Psoas muscle (tissue), 8 donors: ENCODE results near the gene UPK1A. TPM values are rescaled to one million over a fixed set of nuclear protein-coding genes. Genes with fewer than 3 reads are reported as not detected.
"Not testable (repeated sequence)": the region's sequence is repeated elsewhere in the genome, so short reads cannot be mapped to it uniquely, and the experiment has no call there.

ENCODE experiments used
- ATAC-seq, 4 donors: fragments of 200-7000 bp; cut with Tn5 transposase; one replicate each; pipeline ENCODE4 v1.9.1; 2020; ENCODE audit warnings: moderate library complexity in 3 of 4, mild to moderate bottlenecking in 2 of 4
- DNase-seq, 2 donors: peaks; one replicate each; pipeline ENCODE4 v3.0.0-alpha.2; 2020
- H3K27ac ChIP-seq: fragments of 200-600 bp; one replicate; pipeline ENCODE4 v1.8.0; 2022
- H3K27me3 ChIP-seq, 3 donors: fragments of 200-600 bp in 1 of 3; one replicate each; pipeline versions ENCODE4 v1.6.1 to v1.8.0; 2013 to 2022; ENCODE audit warnings: low read length in 2 of 3, mild to moderate bottlenecking in 2 of 3, moderate library complexity in 1 of 3; ENCODE audit not compliant: insufficient read depth in 3 of 3
- H3K36me3 ChIP-seq, 2 donors: fragments of 200-600 bp in 1 of 2; one replicate each; pipeline versions ENCODE4 v1.6.1 to v1.8.0; 2013 to 2022; ENCODE audit warnings: low read depth in 1 of 2, mild to moderate bottlenecking in 1 of 2, moderate library complexity in 1 of 2; ENCODE audit not compliant: insufficient read depth in 1 of 2
- H3K4me1 ChIP-seq: fragments of 200-600 bp; one replicate; pipeline ENCODE4 v1.8.0; 2022
- H3K4me3 ChIP-seq: fragments of 200-600 bp; one replicate; pipeline ENCODE4 v1.8.0; 2022; ENCODE audit warnings: mild to moderate bottlenecking
- H3K9me3 ChIP-seq: fragments of 200-600 bp; one replicate; pipeline ENCODE4 v1.8.0; 2022
- CTCF ChIP-seq: fragments of 200-600 bp; IDR thresholded peaks from one replicate; pipeline ENCODE4 v1.8.0; 2022; ENCODE audit warnings: antibody characterized with exemption
- WGBS, 3 donors: extraction: QIAGEN DNeasy Blood & Tissue Kit; methylation state at CpG; one replicate each; pipeline versions ENCODE4 v1.1.6 to v1.1.7; 2013; 5-methylcytosine and 5-hydroxymethylcytosine counted together
- intact Hi-C, 2 donors: fragments of 100-400 bp; cut with DNase I; formaldehyde crosslinking; loops; one replicate each; pipeline versions ENCODE4 v1.11.0 to v1.14.2; 2022
- polyA plus RNA-seq, 3 donors: library from polyadenylated mRNA; stranded (reverse); fragments of 200-250 nt; gene quantifications; one replicate each; pipeline ENCODE4 v1.2.3, GENCODE V29; 2013
- total RNA-seq, 4 donors: library from RNA; stranded (reverse); fragmentation: NEBNext Ultra II Directional in 2 of 4; extraction: Animal tissue kit (Norgen Biotek cat#: 25700) in 2 of 4; gene quantifications; one replicate each; pipeline versions ENCODE4 v1.2.1 to v1.2.4, GENCODE V29; 2021 to 2023
- donor health status: healthy with polysubstance abuse.
- donor health status: DM: no; HTN: no; CAD: no; lungs with moderate emphysema.
- donor health status: Bipolar disorder and iron deficiency.
- donor health status: healthy.
- donor health status: DM: yes; HTN: yes; CAD: no.
- donor health status: DM: no; HTN: no; CAD: no.
- donor health status: DM: no; HTN: no; CAD: no.
- donor health status: DM: yes; HTN: yes; CAD: no.

UPK1A gene
- total and polyA plus RNA-seq, 7 donors, result 0.17 to 0.31 (median 0.24) TPM; not detected in 4

DNA sequence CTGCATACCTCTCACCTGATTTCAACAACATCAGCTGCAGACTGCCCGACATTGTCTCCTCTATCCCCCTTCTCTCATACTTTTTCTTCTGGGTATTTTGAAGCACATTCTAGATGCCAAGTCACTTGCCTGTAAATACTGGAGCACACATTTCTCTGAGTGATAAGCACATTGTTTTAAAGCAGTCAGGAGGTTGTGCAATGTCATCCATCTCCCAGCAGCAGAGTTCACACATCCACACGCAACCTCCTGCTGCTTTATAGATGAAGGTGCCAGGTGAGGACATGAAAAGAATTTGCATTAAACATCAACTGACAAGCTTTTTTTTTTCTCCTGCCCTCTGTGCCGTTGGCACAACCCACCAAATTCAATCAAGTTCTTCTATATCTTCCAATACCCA, 5.5 kb downstream of the UPK1A start:
- Histone ChIP-seq H3K9me3 (no peaks in the 10 kb centered on the region), H3K27me3 (peaks cover 0 to 34% (median 8%) of the 10 kb centered on the region in 3 donors), H3K4me3 (no peak overlapping the region), H3K27ac (no peak overlapping the region), H3K36me3 (no peaks in the 10 kb centered on the region), H3K4me1 (no peaks in the 10 kb centered on the region)
- DNase-seq (no peak), ATAC-seq (no peak)
- WGBS, 3 donors, result 50 to 56% (median 52%) methylated on average over 3 of the region's 3 CpGs
- TF ChIP-seq CTCF, result no peak
- intact Hi-C loops, result no loop called here

- ATAC-seq, result peak in 1 of 4 donors; percentile 44
- TF ChIP-seq CTCF, result no peak
- intact Hi-C loops, result no loop called here
- Histone ChIP-seq H3K27me3 (peaks cover 0 to 34% (median 8%) of the 10 kb centered on the region in 3 donors), H3K4me3 (peak overlapping the region; percentile 49), H3K27ac (no peak overlapping the region), H3K4me1 (no peaks in the 10 kb centered on the region), H3K9me3 (no peaks in the 10 kb centered on the region), H3K36me3 (no peaks in the 10 kb centered on the region)
- 7 to 9% (median 7%) methylated on average over 35 to 39 of the region's 39 CpGs for WGBS, 3 donors
- DNase-seq, result peak in 1 of 2 donors; percentile 34
Measured at GRCh38 chr19:35673121-35673804, 6.9 kb downstream of the UPK1A start.

DNA sequence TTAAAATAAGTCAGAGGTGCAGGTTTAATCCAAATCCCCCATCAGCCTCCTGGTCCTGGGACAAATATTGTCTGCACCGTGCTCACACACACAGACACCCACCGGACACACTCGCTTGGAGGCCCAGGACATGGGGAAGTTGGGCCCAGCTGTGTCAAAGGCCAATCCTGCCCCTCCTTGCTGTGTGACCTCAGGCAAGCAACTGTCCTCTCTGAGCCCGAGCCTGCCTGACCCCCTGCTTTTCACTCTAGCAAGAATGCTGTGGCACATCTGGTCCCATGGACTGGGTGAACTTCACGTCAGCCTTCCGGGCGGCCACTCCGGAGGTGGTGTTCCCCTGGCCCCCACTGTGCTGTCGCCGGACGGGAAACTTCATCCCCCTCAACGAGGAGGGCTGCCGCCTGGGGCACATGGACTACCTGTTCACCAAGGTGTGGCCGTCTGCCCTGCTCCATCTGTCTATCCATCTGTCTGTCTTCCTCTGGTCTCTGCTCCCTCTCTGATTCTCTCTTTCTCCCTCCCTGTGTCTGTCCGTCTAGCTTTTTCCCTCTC, 9.3 kb downstream of the UPK1A start:
- Histone ChIP-seq H3K27me3 (peaks cover 0 to 34% (median 8%) of the 10 kb centered on the region in 3 donors), H3K4me3 (no peak overlapping the region), H3K4me1 (no peaks in the 10 kb centered on the region), H3K9me3 (no peaks in the 10 kb centered on the region), H3K27ac (no peak overlapping the region), H3K36me3 (no peaks in the 10 kb centered on the region)
- intact Hi-C loops, result no loop called here
- DNase-seq, result no peak
- TF ChIP-seq CTCF, result no peak
- ATAC-seq, result no peak
- WGBS, 3 donors, result 74 to 81% (median 77%) methylated on average over 15 of the region's 15 CpGs

DNA sequence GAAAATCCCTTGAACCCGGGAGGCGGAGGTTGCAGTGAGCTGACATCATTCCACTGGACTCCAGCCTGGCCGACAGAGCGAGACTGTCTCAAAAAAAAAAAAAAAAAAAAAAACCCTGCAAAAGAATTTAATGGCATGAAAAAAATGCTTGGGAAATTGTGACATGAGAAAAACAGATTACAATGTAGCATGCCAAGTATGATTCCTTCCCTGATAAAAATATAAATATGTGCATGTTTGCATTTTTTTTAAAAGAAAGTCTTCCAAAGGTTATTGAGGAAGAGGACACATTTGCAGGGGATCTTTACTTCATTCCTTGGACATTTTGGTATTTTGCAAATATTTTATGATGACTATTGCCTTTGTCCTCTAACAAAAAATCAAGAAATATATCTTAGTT, 23.5 kb downstream of the UPK1A start:
- TF ChIP-seq CTCF, result no peak
- intact Hi-C loops, result loop anchor here (5.0 kb wide), 1 partner anchor 242 kb away; no protein-coding TSS in a partner anchor

GRCh38 chr19:35691106-35691505, 24.8 kb downstream of the UPK1A start:
- 87 to 93% (median 92%) methylated on average over 21 to 37 of the region's 37 CpGs for WGBS, 3 donors
- intact Hi-C loops, result loop anchor here (5.0 kb wide), 1 partner anchor 241 kb away; no protein-coding TSS in a partner anchor
- not testable (repeated sequence) for DNase-seq, H3K4me1 ChIP-seq, H3K36me3 ChIP-seq, H3K4me3 ChIP-seq, H3K27ac ChIP-seq, H3K9me3 ChIP-seq, ATAC-seq, H3K27me3 ChIP-seq

More for the DNA sequence above, 23.5 kb downstream of the UPK1A start:
- Histone ChIP-seq H3K27ac (no peak overlapping the region), H3K4me1 (no peaks in the 10 kb centered on the region), H3K36me3 (no peaks in the 10 kb centered on the region), H3K27me3 (peaks cover 0 to 7% (median 0%) of the 10 kb centered on the region in 3 donors), H3K9me3 (no peaks in the 10 kb centered on the region), H3K4me3 (no peak overlapping the region)
- DNase-seq, result no peak
- 15 to 18% (median 16%) methylated on average over 4 of the region's 4 CpGs for WGBS, 3 donors
- no peak for ATAC-seq
